Ovary (tissue), 3 donors: Measurements from ENCODE around the gene SDF2L1.

Experiments
- EP300 ChIP-seq: sonication (generic); formaldehyde crosslinking; IDR thresholded peaks from one replicate; pipeline ENCODE4 v1.6.1; 2017; ENCODE audit warnings: antibody characterized with exemption
- POLR2A ChIP-seq: fragments of 450-650 bp; IDR thresholded peaks from one replicate; pipeline ENCODE4 v1.6.1; 2017; ENCODE audit warnings: antibody characterized with exemption, mild to moderate bottlenecking, moderate library complexity
- TF ChIP-seq, protein P1 (sequence below), 3 donors: fragments of 450-650 bp in 2 of 3; fragments of 200-600 bp in 1 of 3; IDR thresholded peaks; one replicate each; pipeline versions ENCODE4 v1.5.1 to v1.8.0; 2016 to 2022; ENCODE audit warnings: antibody characterized with exemption in 3 of 3, mild to moderate bottlenecking in 1 of 3
- donor health status: DM: no; HTN: no; CAD: no.

DNA sequence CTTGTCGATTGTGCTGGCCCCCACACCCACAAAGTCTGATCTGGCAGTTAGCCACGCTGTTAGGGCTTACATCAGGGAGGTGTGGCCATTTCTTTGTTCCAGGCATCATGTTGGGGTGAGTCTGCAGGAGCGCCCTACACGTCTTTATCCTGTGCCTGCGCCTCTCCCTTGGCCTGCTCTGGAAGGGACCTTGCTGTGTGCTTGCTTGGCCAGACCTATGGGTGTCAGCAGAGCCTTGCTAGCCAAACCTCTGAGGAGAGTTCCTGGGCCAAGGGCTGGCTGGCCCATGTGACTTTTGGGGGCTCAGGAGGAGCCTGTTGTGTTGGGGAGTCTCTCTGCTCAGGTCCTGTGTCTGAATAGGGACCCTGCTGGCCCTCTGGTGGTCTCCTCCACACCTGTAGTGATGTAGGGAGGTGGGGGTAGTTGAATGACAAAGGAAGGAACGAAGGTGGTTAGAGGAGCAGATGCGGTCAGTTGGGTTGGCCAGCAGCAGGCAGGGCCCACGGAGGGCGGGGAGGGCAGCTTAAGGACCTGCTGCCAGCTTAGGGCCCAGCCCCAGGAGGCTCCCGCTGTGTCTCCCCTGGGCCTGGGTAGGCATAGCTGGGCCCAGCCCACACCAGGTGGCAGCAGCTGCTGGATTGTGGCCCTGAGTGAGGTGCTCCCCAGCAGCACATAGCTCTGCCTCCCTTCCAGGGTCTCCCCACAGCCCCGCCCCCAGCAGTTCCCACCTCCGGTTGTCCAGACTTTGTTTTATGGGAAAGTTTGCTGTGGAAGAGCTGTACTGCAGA lies 31.6 kb downstream of the SDF2L1 start:
- TF ChIP-seq, protein P1, sequence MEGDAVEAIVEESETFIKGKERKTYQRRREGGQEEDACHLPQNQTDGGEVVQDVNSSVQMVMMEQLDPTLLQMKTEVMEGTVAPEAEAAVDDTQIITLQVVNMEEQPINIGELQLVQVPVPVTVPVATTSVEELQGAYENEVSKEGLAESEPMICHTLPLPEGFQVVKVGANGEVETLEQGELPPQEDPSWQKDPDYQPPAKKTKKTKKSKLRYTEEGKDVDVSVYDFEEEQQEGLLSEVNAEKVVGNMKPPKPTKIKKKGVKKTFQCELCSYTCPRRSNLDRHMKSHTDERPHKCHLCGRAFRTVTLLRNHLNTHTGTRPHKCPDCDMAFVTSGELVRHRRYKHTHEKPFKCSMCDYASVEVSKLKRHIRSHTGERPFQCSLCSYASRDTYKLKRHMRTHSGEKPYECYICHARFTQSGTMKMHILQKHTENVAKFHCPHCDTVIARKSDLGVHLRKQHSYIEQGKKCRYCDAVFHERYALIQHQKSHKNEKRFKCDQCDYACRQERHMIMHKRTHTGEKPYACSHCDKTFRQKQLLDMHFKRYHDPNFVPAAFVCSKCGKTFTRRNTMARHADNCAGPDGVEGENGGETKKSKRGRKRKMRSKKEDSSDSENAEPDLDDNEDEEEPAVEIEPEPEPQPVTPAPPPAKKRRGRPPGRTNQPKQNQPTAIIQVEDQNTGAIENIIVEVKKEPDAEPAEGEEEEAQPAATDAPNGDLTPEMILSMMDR (IDR thresholded peaks at IDR 0.05) = no peak
- TF ChIP-seq EP300 = no peak
- no peak for TF ChIP-seq POLR2A
